Chondrocyte (in vitro differentiated cells): ENCODE results near the gene MTFMT. TPM values are rescaled to one million over a fixed set of nuclear protein-coding genes. Genes with fewer than 3 reads are reported as not detected.
A peak's percentile ranks its signal among the peaks of the same experiment; 100 is the strongest.

ENCODE experiments used
- DNase-seq: peaks from one replicate; pipeline ENCODE4 v3.0.0; 2021; ENCODE audit warnings: mixed read lengths, low spot score
- H3K27ac Mint-ChIP-seq: one replicate; pipeline ENCODE4 v1.8.0; 2021; ENCODE audit warnings: mild to moderate bottlenecking, moderate library complexity, mixed read lengths; ENCODE audit not compliant: unreplicated experiment
- H3K27me3 Mint-ChIP-seq: 2 replicates; pipeline ENCODE4 v1.8.0; 2021; ENCODE audit warnings: low read depth, mixed read lengths
- H3K36me3 Mint-ChIP-seq: 2 replicates; pipeline ENCODE4 v1.8.0; 2021; ENCODE audit warnings: low read depth, mixed read lengths
- H3K4me1 Mint-ChIP-seq: 2 replicates; pipeline ENCODE4 v1.8.0; 2021; ENCODE audit warnings: low read depth, mild to moderate bottlenecking, mixed read lengths
- H3K4me3 Mint-ChIP-seq: one replicate; pipeline ENCODE4 v1.8.0; 2021; ENCODE audit warnings: mild to moderate bottlenecking, moderate library complexity, mixed read lengths; ENCODE audit not compliant: unreplicated experiment
- H3K9me3 Mint-ChIP-seq: 2 replicates; pipeline ENCODE4 v1.8.0; 2021; ENCODE audit warnings: low read depth, mixed read lengths
- CTCF ChIP-seq: fragments of 200-600 bp; sonication (generic); IDR thresholded peaks from 2 replicates; pipeline ENCODE4 v1.5.0; 2021; ENCODE audit warnings: antibody characterized with exemption, mild to moderate bottlenecking, moderate library complexity
- total RNA-seq: library from RNA; stranded (reverse); gene quantifications from 3 replicates; pipeline ENCODE4 v1.2.1, GENCODE V29; 2021

MTFMT gene
- total RNA-seq, 1 donor from 2014 or later: 13.4 TPM

- TF ChIP-seq CTCF: no peak
- no peak overlapping the region for H3K4me3 Mint-ChIP-seq
- peaks cover 50% of the 10 kb centered on the region for H3K4me1 Mint-ChIP-seq
- H3K36me3 Mint-ChIP-seq: no peaks in the 10 kb centered on the region
- H3K9me3 Mint-ChIP-seq: no peaks in the 10 kb centered on the region
- peaks cover 2% of the 10 kb centered on the region for H3K27me3 Mint-ChIP-seq
- no peak for DNase-seq
- no peak overlapping the region for H3K27ac Mint-ChIP-seq
These were observed 43.2 kb upstream of the MTFMT start for GRCh38 chr15:65072617-65073016.

GRCh38 chr15:65072027-65072426 is 42.6 kb upstream of the MTFMT start:
- TF ChIP-seq CTCF: no peak
- DNase-seq: no peak
- H3K4me1 Mint-ChIP-seq: peaks cover 54% of the 10 kb centered on the region
- no peak overlapping the region for H3K4me3 Mint-ChIP-seq
- H3K36me3 Mint-ChIP-seq: no peaks in the 10 kb centered on the region
- no peaks in the 10 kb centered on the region for H3K9me3 Mint-ChIP-seq
- H3K27ac Mint-ChIP-seq: peak overlapping the region; percentile 57
- peaks cover 2% of the 10 kb centered on the region for H3K27me3 Mint-ChIP-seq

- DNase-seq: no peak
These were observed 42.0 kb upstream of the MTFMT start for GRCh38 chr15:65071381-65071811.

GRCh38 chr15:65069779-65070546 is 40.5 kb upstream of the MTFMT start:
- Mint-ChIP-seq H3K9me3 (no peaks in the 10 kb centered on the region), H3K27me3 (no peaks in the 10 kb centered on the region), H3K4me3 (no peak overlapping the region), H3K36me3 (no peaks in the 10 kb centered on the region), H3K4me1 (peaks cover 68% of the 10 kb centered on the region), H3K27ac (peak overlapping the region; percentile 55)
- no peak for DNase-seq
- TF ChIP-seq CTCF: no peak

More at GRCh38 chr15:65071381-65071811, 42.0 kb upstream of the MTFMT start:
- H3K9me3 Mint-ChIP-seq: no peaks in the 10 kb centered on the region
- H3K27ac Mint-ChIP-seq: peak overlapping the region; percentile 69
- H3K4me3 Mint-ChIP-seq: no peak overlapping the region
- peaks cover 2% of the 10 kb centered on the region for H3K27me3 Mint-ChIP-seq
- peaks cover 59% of the 10 kb centered on the region for H3K4me1 Mint-ChIP-seq
- no peaks in the 10 kb centered on the region for H3K36me3 Mint-ChIP-seq
- no peak for TF ChIP-seq CTCF

- peaks cover 68% of the 10 kb centered on the region for H3K4me1 Mint-ChIP-seq
- H3K9me3 Mint-ChIP-seq: no peaks in the 10 kb centered on the region
- H3K4me3 Mint-ChIP-seq: no peak overlapping the region
- TF ChIP-seq CTCF: no peak
- no peaks in the 10 kb centered on the region for H3K27me3 Mint-ChIP-seq
- H3K36me3 Mint-ChIP-seq: no peaks in the 10 kb centered on the region
- peak overlapping the region; percentile 55 for H3K27ac Mint-ChIP-seq
- DNase-seq: no peak
These were observed 39.7 kb upstream of the MTFMT start for GRCh38 chr15:65069179-65069578.
